K562 treated with DMSO at 1 percent for 48 hours (cell line): ENCODE measurements around the gene PAX7. TPM values are rescaled to one million over a fixed set of nuclear protein-coding genes. Genes with fewer than 3 reads are reported as not detected.

Experiments used
- total RNA-seq: library from RNA; unstranded; fragments of 300-600 nt; gene quantifications from 2 replicates; pipeline ENCODE4 v1.2.3, GENCODE V29; 2022; ENCODE audit warnings: low replicate concordance; ENCODE audit errors: extremely low read depth

PAX7 gene
- not detected in 2 replicates for total RNA-seq

DNA sequence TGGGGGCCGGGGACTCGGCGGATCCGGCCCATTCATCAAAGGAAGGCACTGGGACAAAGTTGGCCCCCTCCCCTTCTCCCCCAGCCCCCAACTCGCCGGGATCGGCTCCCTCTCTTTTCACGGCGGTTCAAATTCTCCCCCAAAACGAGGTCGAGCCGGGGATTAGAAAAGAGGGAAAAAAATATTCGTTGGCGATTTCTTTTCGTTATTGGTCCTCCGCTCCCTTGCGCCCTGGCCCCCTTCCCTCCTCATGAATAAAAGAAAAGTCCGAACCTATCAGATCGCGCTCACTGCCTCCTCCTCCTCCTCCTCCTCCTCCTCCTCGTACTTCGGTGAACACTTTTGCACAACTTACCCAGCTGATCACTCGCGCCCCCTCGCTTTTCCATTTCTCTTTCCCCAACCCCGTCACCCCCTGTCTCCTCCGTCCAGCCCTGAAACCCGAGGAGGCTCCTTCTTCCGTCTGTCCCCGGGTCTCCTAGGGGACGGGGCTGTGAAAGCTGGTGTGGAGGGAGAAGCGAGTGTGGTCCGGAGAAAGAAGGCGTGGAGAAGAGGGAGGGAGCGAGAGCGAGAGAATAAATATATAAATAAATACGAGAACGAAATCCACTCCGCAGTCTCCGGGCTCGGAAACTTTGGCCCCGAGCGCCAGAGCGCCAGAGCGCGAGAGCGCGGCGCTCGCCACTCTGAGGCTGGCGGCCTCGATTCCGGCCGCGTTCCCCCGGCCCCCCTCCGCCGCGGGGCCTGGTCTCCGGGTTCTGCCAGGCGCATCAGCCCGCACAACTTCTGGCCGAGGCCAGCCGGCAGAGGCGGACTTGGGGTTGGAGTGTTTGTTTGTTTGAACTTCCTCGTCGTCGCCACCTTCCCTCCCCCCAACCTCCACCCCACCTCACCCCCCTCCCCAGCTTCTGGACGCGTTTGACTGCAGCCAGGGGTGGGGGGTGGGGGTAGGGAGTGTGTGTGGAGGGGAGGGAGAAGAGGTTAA lies at the start of gene PAX7:
TSS of gene PAX7 (plus strand) at position 336 of the 985 bp plus-strand sequence. CDS start 758 bp downstream, outside the sequence.

Other genes starting within 250 kb of the PAX7 start
- not detected in 2 replicates for gene KLHDC7A, start 149.9 kb upstream of the PAX7 start, total RNA-seq
- gene TAS1R2, start 228.8 kb downstream of the PAX7 start, total RNA-seq = not detected in 2 replicates